ENCODE results near the gene DENND2A.

- no peak for TF ChIP-seq CTCF (conservative IDR thresholded peaks at IDR 0.05 in 1 of 2, IDR thresholded peaks at IDR 0.05 in 1 of 2; ENCODE audit: low read depth in 1 of 2, low read length in 2 of 2)
- no peak for TF ChIP-seq EZH2 (IDR thresholded peaks at IDR 0.05; ENCODE audit: low read length, missing control alignments)
Observed at GRCh38 chr7:140596519-140597427, 43.8 kb downstream of the DENND2A start.

All from fibroblast of lung (primary cell).